ENCODE data around the gene CTNNA2. TPM values are rescaled to one million over a fixed set of nuclear protein-coding genes. Genes with fewer than 3 reads are reported as not detected.
A peak's percentile ranks its signal among the peaks of the same experiment; 100 is the strongest.

CTNNA2 gene
- not detected in 2 replicates for polyA plus RNA-seq (2011; rRNA removed)
- polyA minus RNA-seq (2011; rRNA and poly(A)+ RNA removed): 0.13 TPM in 1 of 2 replicates, not detected in the other

GRCh38 chr2:79512442-79513401 lies at the start of gene CTNNA2:
TSS of gene CTNNA2 (plus strand) at chr2:79513051.
- DNase-seq (ENCODE audit: low read depth, low spot score): no peak
- ChIA-PET POLR2A (no interaction called here), CTCF (no interaction called here)
- Histone ChIP-seq H3K4me3 (ENCODE audit: low read depth, low read length) (peak within 1 kb of the TSS; percentile 33), H3K27ac (ENCODE audit: low read depth, low read length) (no peak within 1 kb of the TSS), H3K9me3 (ENCODE audit: control insufficient read depth, insufficient read depth, low read length) (peaks cover 3% of the 10 kb centered on the region; the same call in 1 of the 2 replicates), H3K27me3 (ENCODE audit: control insufficient read depth, insufficient read depth, low read length) (no peaks in the 10 kb centered on the region)
- no peak for TF ChIP-seq CTCF (IDR thresholded peaks at IDR 0.05; ENCODE audit: low read depth, low read length)

- ChIA-PET CTCF (no interaction called here), POLR2A (no interaction called here)
- no peak for TF ChIP-seq CTCF (IDR thresholded peaks at IDR 0.05; ENCODE audit: low read depth, low read length)
- Histone ChIP-seq H3K9me3 (ENCODE audit: control insufficient read depth, insufficient read depth, low read length) (peaks cover 5% of the 10 kb centered on the region), H3K27me3 (ENCODE audit: control insufficient read depth, insufficient read depth, low read length) (no peaks in the 10 kb centered on the region), H3K4me3 (ENCODE audit: low read depth, low read length) (no peak overlapping the region), H3K27ac (ENCODE audit: low read depth, low read length) (no peak overlapping the region)
- no peak for DNase-seq (ENCODE audit: low read depth, low spot score)
Observed at GRCh38 chr2:79487399-79487798, 25.5 kb upstream of the CTNNA2 start.

DNA sequence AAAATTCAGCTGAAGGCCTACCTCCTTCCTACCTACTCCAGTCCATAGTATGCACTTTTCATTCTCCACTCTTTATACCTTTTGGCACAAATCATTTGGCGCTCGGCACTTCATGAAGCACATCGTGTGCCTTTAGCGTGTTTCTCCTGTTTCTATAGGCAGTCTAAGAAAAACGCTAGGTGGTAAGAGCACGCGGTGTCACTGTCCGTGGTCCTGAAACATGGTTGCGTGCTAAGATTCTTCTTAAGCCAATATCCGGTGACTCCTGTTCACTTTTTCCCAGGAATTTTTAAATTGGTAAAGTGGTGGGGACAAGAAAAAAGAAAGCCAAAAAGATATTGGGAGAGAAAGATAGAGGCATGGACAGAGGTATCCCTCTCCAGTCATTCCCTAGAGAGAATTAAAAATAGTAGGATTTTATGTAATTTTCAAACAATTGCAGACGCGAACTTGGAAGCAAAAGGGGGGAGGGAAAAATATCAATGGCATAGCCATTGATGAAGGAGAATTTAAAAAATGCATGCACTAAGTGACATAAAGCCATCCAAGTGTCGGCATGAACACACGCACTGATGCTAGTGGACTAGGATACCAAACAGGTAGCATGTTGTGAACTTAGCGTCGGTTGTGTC lies 1.4 kb upstream of the CTNNA2 start:
- Histone ChIP-seq H3K9me3 (ENCODE audit: control insufficient read depth, insufficient read depth, low read length) (peaks cover 3% of the 10 kb centered on the region; the same call in 1 of the 2 replicates), H3K4me3 (ENCODE audit: low read depth, low read length) (no peak overlapping the region), H3K27ac (ENCODE audit: low read depth, low read length) (no peak overlapping the region), H3K27me3 (ENCODE audit: control insufficient read depth, insufficient read depth, low read length) (no peaks in the 10 kb centered on the region)
- no peak for TF ChIP-seq CTCF (IDR thresholded peaks at IDR 0.05; ENCODE audit: low read depth, low read length)
- ChIA-PET CTCF (no interaction called here), POLR2A (no interaction called here)
- no peak for DNase-seq (ENCODE audit: low read depth, low spot score)

GRCh38 chr2:79513711-79514110 lies 860 bp downstream of the CTNNA2 start:
- Histone ChIP-seq H3K9me3 (ENCODE audit: control insufficient read depth, insufficient read depth, low read length) (peaks cover 3% of the 10 kb centered on the region; the same call in 1 of the 2 replicates), H3K27me3 (ENCODE audit: control insufficient read depth, insufficient read depth, low read length) (no peaks in the 10 kb centered on the region), H3K27ac (ENCODE audit: low read depth, low read length) (no peak overlapping the region), H3K4me3 (ENCODE audit: low read depth, low read length) (no peak overlapping the region)
- ChIA-PET POLR2A (no interaction called here), CTCF (no interaction called here)
- TF ChIP-seq CTCF (IDR thresholded peaks at IDR 0.05; ENCODE audit: low read depth, low read length): no peak
- DNase-seq (ENCODE audit: low read depth, low spot score): no peak

GRCh38 chr2:79529636-79530035 lies 16.8 kb downstream of the CTNNA2 start:
- TF ChIP-seq CTCF (IDR thresholded peaks at IDR 0.05; ENCODE audit: low read depth, low read length): no peak
- Histone ChIP-seq H3K27ac (ENCODE audit: low read depth, low read length) (no peak overlapping the region), H3K27me3 (ENCODE audit: control insufficient read depth, insufficient read depth, low read length) (no peaks in the 10 kb centered on the region), H3K4me3 (ENCODE audit: low read depth, low read length) (no peak overlapping the region), H3K9me3 (ENCODE audit: control insufficient read depth, insufficient read depth, low read length) (no peaks in the 10 kb centered on the region)
- no peak for DNase-seq (ENCODE audit: low read depth, low spot score)
- ChIA-PET CTCF (no interaction called here), POLR2A (no interaction called here)
